HL-60 (cell line): Measurements from ENCODE around the gene FHIT.
"Not testable (repeated sequence)": the region's sequence is repeated elsewhere in the genome, so short reads cannot be mapped to it uniquely, and the experiment has no call there.

Experiments used
- DNase-seq, 2 experiments: peaks; one replicate each; pipeline ENCODE4 v3.0.0-alpha.2; 2010 to 2020; ENCODE audit warnings: low read depth in 1 of 2, low spot score in 1 of 2
- H3K27ac ChIP-seq: fragments of 250-450 bp; sonication (Bioruptor Pico); replicated peaks from 2 replicates; pipeline ENCODE4 v1.5.1; 2020; ENCODE audit warnings: mild to moderate bottlenecking, moderate library complexity
- H3K27me3 ChIP-seq: fragments of 250-450 bp; sonication (Bioruptor Pico); 2 replicates; pipeline ENCODE4 v1.5.1; 2021; ENCODE audit warnings: mild to moderate bottlenecking, moderate library complexity; ENCODE audit not compliant: insufficient read depth, poor library complexity, severe bottlenecking
- H3K4me3 ChIP-seq: replicated peaks from 2 replicates; pipeline ENCODE4 v1.5.1; 2011; ENCODE audit warnings: mild to moderate bottlenecking, control low read depth, low read length; ENCODE audit not compliant: insufficient read depth
- CTCF ChIP-seq: IDR thresholded peaks from one replicate; pipeline ENCODE4 v1.5.1; 2011; ENCODE audit warnings: low read length, control low read depth, inconsistent platforms; ENCODE audit not compliant: insufficient read depth
- GABPA ChIP-seq: IDR thresholded peaks from 2 replicates; pipeline ENCODE4 v1.6.1; 2012; ENCODE audit warnings: low read depth
- POLR2AphosphoS5 ChIP-seq: IDR thresholded peaks from 2 replicates; pipeline ENCODE4 v1.6.1; 2012; ENCODE audit warnings: low read depth
- REST ChIP-seq: IDR thresholded peaks from 2 replicates; pipeline ENCODE4 v1.6.1; 2012; ENCODE audit warnings: low read depth; ENCODE audit not compliant: insufficient replicate concordance
- SPI1 ChIP-seq: IDR thresholded peaks from 2 replicates; pipeline ENCODE4 v1.6.1; 2012; ENCODE audit warnings: low read depth, mild to moderate bottlenecking, borderline replicate concordance

Gene FHIT

GRCh38 chr3:61066800-61067199, 184.5 kb downstream of the FHIT start:
- TF ChIP-seq CTCF (no peak), GABPA (no peak)
- no peak for DNase-seq

GRCh38 chr3:61066222-61066621, 185.0 kb downstream of the FHIT start:
- H3K4me3 ChIP-seq, H3K27ac ChIP-seq, H3K27me3 ChIP-seq, DNase-seq: not testable (repeated sequence)

More at GRCh38 chr3:61066800-61067199, 184.5 kb downstream of the FHIT start:
- H3K27me3 ChIP-seq = no peaks in the 10 kb centered on the region
- no peak overlapping the region for H3K27ac ChIP-seq
- H3K4me3 ChIP-seq = no peak overlapping the region

- DNase-seq = no peak
- H3K4me3 ChIP-seq = no peak overlapping the region
- H3K27ac ChIP-seq = no peak overlapping the region
- TF ChIP-seq CTCF (no peak), REST (no peak), SPI1 (no peak), GABPA (no peak), POLR2AphosphoS5 (no peak)
- no peaks in the 10 kb centered on the region for H3K27me3 ChIP-seq
Observed at GRCh38 chr3:61065451-61066011, 185.7 kb downstream of the FHIT start.

GRCh38 chr3:61061092-61061723, 190.0 kb downstream of the FHIT start:
- Histone ChIP-seq H3K27me3 (no peaks in the 10 kb centered on the region), H3K4me3 (no peak overlapping the region), H3K27ac (no peak overlapping the region)
- TF ChIP-seq REST (no peak), SPI1 (no peak), GABPA (no peak), CTCF (no peak), POLR2AphosphoS5 (no peak)
- no peak for DNase-seq
